ENCODE results near the gene DPY19L3. TPM values are rescaled to one million over a fixed set of nuclear protein-coding genes. Genes with fewer than 3 reads are reported as not detected.
"Not testable (repeated sequence)": the region's sequence is repeated elsewhere in the genome, so short reads cannot be mapped to it uniquely, and the experiment has no call there.

Gene DPY19L3
- total RNA-seq, 2 experiments from 2014 or later, result 13.0 to 13.6 TPM

DNA sequence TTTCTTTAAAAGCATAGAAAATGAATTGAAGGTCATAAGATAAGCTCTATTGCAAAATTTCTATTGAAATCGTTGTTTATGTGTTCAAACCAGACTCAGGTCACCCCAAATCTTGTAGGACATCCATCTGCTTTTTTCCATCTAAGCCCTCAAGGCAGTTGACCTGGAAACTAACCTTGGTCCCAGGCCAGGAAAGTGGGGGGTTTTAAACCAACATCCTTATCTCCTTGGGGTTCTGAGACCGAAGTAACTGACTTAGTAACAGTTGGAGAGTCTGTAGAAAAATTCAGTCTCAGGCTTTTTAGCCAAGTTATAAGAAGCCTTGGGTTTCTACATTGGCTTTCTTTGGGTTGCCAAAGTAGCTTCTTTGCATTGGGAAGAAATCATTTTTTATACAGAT is 36.8 kb upstream of the DPY19L3 start:
- Mint-ChIP-seq H3K9me3 (ENCODE audit: insufficient read depth) (no peaks in the 10 kb centered on the region), H3K4me3 (no peak overlapping the region), H3K27me3 (ENCODE audit: low read depth) (no peaks in the 10 kb centered on the region), H3K4me1 (ENCODE audit: low read depth) (no peaks in the 10 kb centered on the region), H3K27ac (no peak overlapping the region), H3K36me3 (ENCODE audit: low read depth) (peaks cover 82% of the 10 kb centered on the region)
- ChIA-PET POLR2A (interaction anchor here (0.9 to 1.3 kb wide), 2 partner anchors 23 to 37 kb away, joined by 3 to 5 read pairs; partner anchors contain the start of gene DPY19L3), CTCF (no interaction called here)
- DNase-seq (no peak), ATAC-seq (no peak)

DNA sequence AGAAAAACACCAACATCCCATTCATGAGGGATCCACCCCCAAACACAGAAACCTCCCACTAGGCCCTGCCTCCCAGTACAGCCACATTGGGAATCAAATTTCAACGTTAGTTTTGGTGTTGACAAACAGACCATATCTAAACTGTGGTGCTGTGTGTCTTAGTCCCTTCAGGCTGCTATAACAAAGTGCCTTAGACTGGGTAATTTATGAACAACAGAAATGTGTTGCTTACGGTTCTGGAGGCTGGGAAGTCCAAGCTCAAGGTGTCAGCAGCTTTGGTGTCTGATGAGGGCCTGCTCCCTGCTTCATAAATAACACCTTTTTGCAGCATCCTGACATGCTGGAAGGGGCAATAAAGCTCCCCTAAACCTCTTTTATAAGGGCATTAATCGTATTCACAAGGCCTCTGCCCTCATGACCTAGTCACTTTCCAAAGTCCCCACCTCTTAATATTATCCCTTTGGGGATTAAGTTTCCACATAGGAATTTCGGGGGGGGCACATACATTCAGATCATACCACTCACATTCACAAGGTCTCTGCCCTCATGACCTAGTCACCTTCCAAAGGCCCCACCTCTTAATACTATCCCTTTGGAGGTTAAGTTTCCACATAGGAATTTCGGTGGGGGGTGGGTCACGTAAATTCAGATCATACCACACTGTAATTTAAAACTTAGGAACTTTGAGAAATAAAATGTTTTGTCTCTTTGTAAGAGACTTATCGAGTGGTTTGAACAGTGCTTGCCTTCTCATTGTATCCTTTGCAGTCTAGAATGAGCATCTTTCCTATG is 32.6 kb upstream of the DPY19L3 start:
- POLR2A ChIA-PET, result no interaction called here
- H3K36me3 Mint-ChIP-seq (ENCODE audit: low read depth), result peaks cover 64% of the 10 kb centered on the region
- H3K4me1 Mint-ChIP-seq (ENCODE audit: low read depth), result no peaks in the 10 kb centered on the region
- ATAC-seq (no peak), DNase-seq (no peak)
- no peaks in the 10 kb centered on the region for H3K9me3 Mint-ChIP-seq (ENCODE audit: insufficient read depth)
- no peaks in the 10 kb centered on the region for H3K27me3 Mint-ChIP-seq (ENCODE audit: low read depth)
- no peak overlapping the region for H3K4me3 Mint-ChIP-seq
- no peak overlapping the region for H3K27ac Mint-ChIP-seq
- CTCF ChIA-PET, result no interaction called here

DNA sequence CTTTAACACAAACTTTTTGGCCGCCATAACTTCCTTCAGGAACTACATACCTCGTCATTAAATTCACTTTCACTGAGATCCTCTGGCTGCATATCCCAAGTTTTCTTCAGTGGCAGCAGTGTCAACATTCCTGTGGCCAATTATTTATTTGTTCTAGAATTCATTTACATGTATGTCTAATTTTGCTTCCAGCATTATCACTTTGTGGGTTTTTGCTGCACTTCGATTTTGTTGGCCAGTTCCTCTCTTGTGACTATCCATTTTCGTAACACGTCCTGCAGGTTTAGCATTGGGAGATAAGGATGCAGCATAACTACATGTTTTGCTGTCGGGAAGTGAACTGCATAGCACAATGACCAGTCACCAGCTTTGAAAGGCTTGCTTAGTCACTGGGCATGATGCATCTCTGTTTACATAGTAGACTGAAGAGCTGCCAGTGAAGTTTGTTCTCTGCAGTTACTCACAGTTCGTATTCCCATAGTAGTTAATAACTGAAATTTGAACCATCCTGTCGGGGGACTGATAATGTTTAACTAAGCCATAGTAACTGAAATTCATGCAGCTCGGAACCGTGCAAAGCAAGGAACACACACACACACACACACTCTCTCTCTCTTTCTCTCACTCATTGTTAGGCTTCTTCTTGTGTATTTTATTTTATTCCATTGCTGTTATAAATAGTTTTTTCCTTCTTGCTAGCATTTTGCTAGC is 31.8 kb upstream of the DPY19L3 start:
- Mint-ChIP-seq H3K4me3 (no peak overlapping the region), H3K27ac (no peak overlapping the region), H3K36me3 (ENCODE audit: low read depth) (peaks cover 61% of the 10 kb centered on the region), H3K4me1 (ENCODE audit: low read depth) (no peaks in the 10 kb centered on the region), H3K27me3 (ENCODE audit: low read depth) (no peaks in the 10 kb centered on the region), H3K9me3 (ENCODE audit: insufficient read depth) (no peaks in the 10 kb centered on the region)
- ChIA-PET POLR2A (no interaction called here), CTCF (no interaction called here)
- ATAC-seq (no peak), DNase-seq (no peak)

DNA sequence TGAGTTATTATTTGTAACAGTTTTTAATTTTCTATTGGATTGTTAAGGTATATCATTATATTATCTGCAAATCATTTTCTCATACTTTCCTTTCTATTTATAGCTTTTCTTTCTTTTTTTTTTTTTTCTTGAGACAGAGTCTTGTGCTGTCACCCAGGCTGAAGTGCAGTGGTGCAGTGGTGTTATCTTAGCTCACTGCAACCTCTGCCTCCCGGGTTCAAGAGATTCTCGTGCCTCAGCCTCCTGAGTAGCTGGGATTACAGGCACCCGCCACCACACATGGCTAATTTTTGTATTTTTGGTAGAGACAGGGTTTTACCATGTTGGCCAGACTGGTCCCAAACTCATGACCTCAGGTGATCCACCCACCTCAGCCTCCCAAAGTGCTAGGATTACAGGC is 31.2 kb upstream of the DPY19L3 start:
- H3K27ac Mint-ChIP-seq; CTCF ChIA-PET; H3K9me3 Mint-ChIP-seq (ENCODE audit: insufficient read depth); H3K4me3 Mint-ChIP-seq; H3K27me3 Mint-ChIP-seq (ENCODE audit: low read depth); H3K4me1 Mint-ChIP-seq (ENCODE audit: low read depth); DNase-seq; POLR2A ChIA-PET; ATAC-seq: not testable (repeated sequence)
- H3K36me3 Mint-ChIP-seq (ENCODE audit: low read depth), result peaks cover 60% of the 10 kb centered on the region

DNA sequence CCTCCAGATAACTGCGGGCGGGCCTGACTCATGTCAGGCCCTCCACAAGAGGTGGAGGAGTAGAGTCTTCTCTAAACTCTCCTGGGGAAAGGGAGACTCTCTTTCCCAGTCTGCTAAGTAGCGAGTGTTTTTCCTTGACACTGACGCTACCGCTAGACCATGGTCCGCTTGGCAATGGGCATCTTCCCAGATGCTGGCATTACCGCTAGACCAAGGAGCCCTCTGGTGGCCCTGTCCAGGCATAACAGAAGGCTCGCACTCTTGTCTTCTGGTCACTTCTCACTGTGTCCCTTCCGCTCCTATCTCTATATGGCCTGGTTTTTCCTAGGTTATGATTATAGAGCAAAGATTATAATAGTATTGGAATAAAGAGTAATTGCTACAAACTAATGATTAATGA is 28.5 kb upstream of the DPY19L3 start:
- CTCF ChIA-PET; ATAC-seq; POLR2A ChIA-PET; H3K27ac Mint-ChIP-seq; H3K27me3 Mint-ChIP-seq (ENCODE audit: low read depth); DNase-seq; H3K9me3 Mint-ChIP-seq (ENCODE audit: insufficient read depth); H3K4me3 Mint-ChIP-seq; H3K4me1 Mint-ChIP-seq (ENCODE audit: low read depth): not testable (repeated sequence)
- peaks cover 55% of the 10 kb centered on the region for H3K36me3 Mint-ChIP-seq (ENCODE audit: low read depth)

DNA sequence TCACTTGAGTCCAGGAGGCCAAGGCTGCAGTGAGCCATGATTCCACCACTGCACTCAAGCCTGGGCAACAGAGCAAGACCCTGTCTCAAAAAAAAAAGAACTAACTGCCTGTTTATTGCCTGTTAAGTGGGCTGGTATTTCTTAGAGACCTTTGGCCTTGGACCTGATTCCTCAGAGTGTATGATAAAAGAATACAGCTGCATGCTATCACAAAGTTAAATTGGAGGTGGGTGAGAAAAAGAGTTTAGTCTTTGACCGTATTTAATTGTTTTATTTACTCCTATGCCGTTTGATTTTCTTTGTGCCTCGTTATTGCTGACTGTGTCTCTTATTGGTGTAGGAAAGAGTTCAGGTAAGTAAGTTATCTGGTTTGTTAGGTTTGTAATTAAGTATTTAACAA is 25.3 kb upstream of the DPY19L3 start:
- Mint-ChIP-seq H3K27ac (no peak overlapping the region), H3K9me3 (ENCODE audit: insufficient read depth) (no peaks in the 10 kb centered on the region), H3K36me3 (ENCODE audit: low read depth) (peaks cover 44% of the 10 kb centered on the region), H3K4me1 (ENCODE audit: low read depth) (peaks cover 7% of the 10 kb centered on the region), H3K27me3 (ENCODE audit: low read depth) (no peaks in the 10 kb centered on the region), H3K4me3 (no peak overlapping the region)
- no peak for DNase-seq
- no peak for ATAC-seq
- ChIA-PET POLR2A (no interaction called here), CTCF (no interaction called here)

DNA sequence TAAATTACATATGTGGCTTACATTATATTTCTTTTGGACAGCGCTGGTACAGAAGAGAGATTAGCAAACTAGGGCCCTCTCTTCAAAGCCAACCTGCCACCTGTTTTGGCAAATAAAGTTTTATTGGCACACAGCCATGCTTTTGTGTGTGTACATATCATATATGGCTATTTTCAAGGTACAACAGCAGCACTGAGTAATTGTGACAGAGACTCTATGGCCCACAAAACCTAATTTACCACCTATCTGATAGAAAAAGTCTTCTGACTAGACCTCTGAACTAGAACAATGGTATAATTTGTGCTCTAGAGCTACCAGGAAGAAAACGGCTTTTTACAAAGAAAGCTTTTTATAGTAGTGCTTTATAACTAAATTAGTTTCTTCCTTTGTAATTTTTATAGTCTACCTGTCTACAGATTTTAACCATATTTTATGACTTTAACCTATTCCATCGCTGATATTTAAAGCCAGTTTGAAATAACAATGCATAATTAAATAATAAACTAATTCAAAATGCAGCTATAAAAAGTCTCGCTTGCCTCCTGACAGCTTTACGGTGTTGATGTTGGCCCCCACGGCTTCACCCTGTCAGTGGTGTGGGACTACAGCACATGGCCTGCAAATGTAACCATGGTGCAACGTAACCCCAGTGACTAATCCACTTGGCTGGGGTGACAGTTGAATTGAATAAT is 17.7 kb upstream of the DPY19L3 start:
- H3K4me1 Mint-ChIP-seq (ENCODE audit: low read depth), result peaks cover 4% of the 10 kb centered on the region
- no peak for ATAC-seq
- no peaks in the 10 kb centered on the region for H3K27me3 Mint-ChIP-seq (ENCODE audit: low read depth)
- no peak overlapping the region for H3K27ac Mint-ChIP-seq
- ChIA-PET POLR2A (interaction anchor here (0.7 to 1.2 kb wide), 2 partner anchors 17 kb away, joined by 5 to 6 read pairs; partner anchors contain the start of gene DPY19L3), CTCF (interaction anchor here (0.9 to 1.5 kb wide), 2 partner anchors 22 to 30 kb away, joined by 3 to 5 read pairs; no protein-coding TSS in a partner anchor)
- H3K4me3 Mint-ChIP-seq, result no peak overlapping the region
- H3K9me3 Mint-ChIP-seq (ENCODE audit: insufficient read depth), result no peaks in the 10 kb centered on the region
- no peak for DNase-seq
- H3K36me3 Mint-ChIP-seq (ENCODE audit: low read depth), result peaks cover 15% of the 10 kb centered on the region

DNA sequence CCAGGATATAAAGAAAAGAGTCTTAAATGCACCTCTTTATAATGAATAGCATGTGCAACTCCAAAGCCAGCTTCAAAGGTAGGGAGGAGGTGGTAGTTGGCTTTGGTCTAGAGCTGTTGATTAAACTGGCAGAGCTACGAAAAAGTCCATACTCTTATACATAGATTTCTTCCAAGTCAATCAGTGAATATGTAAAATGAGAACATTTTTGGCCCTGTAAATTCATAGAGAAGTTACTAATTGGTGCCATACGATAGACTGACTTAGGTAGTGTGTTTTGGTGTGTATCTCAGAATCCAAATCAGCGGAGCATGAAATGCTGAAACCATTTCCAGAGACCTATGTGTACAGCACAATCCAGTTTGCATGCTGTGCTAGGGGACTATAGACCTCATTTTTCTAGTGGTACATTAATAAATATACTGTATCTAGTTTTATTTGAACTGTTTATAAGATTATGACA is 17.1 kb upstream of the DPY19L3 start:
- Mint-ChIP-seq H3K4me3 (no peak overlapping the region), H3K27me3 (ENCODE audit: low read depth) (no peaks in the 10 kb centered on the region), H3K9me3 (ENCODE audit: insufficient read depth) (no peaks in the 10 kb centered on the region), H3K36me3 (ENCODE audit: low read depth) (peaks cover 11% of the 10 kb centered on the region), H3K27ac (no peak overlapping the region), H3K4me1 (ENCODE audit: low read depth) (peaks cover 2% of the 10 kb centered on the region)
- DNase-seq (no peak), ATAC-seq (no peak)
- ChIA-PET POLR2A (interaction anchor here (0.7 kb wide), 1 partner anchor 17 kb away, joined by 5 read pairs; no protein-coding TSS in a partner anchor), CTCF (no interaction called here)

DNA sequence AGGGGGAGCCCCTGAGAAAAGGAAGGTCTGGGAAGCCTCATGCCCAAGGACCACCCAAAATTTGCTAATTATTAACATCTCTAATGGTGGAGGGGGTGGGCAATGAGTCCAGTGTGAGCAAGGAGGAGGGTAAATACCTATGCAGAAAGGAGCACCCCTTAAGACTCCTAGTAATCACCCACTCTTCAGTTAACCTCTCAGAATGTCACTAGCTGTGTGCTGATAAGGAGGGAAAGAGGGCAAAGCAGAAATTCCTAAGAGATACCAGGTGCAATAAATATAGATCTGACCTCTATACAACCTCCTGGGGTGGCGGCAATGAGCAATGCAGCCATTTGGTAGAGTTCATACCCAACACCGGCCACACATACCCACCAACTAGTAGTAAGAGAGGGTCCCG is 12.7 kb upstream of the DPY19L3 start:
- ChIA-PET POLR2A (no interaction called here), CTCF (no interaction called here)
- Mint-ChIP-seq H3K4me3 (no peak overlapping the region), H3K9me3 (ENCODE audit: insufficient read depth) (no peaks in the 10 kb centered on the region), H3K4me1 (ENCODE audit: low read depth) (peaks cover 2% of the 10 kb centered on the region), H3K27ac (no peak overlapping the region), H3K27me3 (ENCODE audit: low read depth) (no peaks in the 10 kb centered on the region), H3K36me3 (ENCODE audit: low read depth) (peaks cover 3% of the 10 kb centered on the region)
- DNase-seq (no peak), ATAC-seq (no peak)

DNA sequence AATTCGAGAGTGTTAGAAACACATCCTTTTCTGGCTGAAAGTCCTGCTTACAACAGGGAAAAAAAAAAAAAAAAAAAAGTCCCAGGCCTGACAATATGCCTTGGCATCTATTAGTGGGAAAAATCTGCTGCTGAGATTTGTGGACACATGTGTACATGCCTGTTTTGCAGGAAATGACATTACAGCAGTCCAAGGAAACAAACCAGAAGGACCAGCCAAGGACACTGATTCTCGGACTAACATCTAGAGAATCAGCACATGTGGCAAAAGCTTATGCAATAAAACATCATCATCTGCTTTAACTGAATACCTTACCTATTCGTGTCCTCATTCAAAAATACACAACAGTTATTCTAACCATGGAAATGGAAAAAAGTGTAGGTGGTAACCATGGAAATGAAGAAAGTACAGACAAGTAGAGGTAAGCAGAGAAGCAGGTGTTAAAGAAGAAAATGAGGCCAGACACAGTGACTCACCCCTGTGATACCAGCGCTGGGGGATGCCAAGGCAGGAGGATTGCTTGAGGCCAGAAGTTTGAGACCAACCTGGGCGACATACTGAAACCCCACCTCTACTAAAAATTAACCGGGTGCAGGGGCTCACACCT is 9.4 kb upstream of the DPY19L3 start:
- H3K4me1 Mint-ChIP-seq (ENCODE audit: low read depth), result peaks cover 2% of the 10 kb centered on the region
- H3K4me3 Mint-ChIP-seq, result no peak overlapping the region
- DNase-seq (no peak), ATAC-seq (peak; percentile 44)
- H3K36me3 Mint-ChIP-seq (ENCODE audit: low read depth), result no peaks in the 10 kb centered on the region
- no peaks in the 10 kb centered on the region for H3K27me3 Mint-ChIP-seq (ENCODE audit: low read depth)
- CTCF ChIA-PET, result no interaction called here
- H3K9me3 Mint-ChIP-seq (ENCODE audit: insufficient read depth), result no peaks in the 10 kb centered on the region
- H3K27ac Mint-ChIP-seq, result no peak overlapping the region
- POLR2A ChIA-PET, result interaction anchor here (0.7 to 1.7 kb wide), 2 partner anchors 8 to 9 kb away, joined by 4 to 7 read pairs; partner anchors contain the start of gene DPY19L3

DNA sequence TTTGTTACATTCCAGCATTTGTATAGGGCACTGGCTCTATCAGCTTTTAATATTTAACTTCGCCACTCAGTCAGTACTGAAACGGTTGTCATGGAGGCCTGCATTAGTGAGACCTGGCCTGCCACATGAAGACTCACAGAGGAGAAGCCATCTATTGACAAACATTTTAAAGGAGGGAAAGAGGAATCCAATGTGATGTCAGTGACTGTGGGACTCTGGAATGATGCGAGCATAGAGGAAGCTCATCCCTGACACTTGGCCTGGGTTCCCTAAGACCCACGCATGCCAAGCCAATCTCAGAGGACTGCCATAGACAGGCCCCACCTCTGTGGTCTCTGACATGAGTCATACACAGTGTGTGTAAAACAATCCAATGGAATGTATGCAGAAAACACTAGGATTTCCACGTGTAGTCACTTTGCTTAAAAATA is 7.9 kb upstream of the DPY19L3 start:
- ChIA-PET CTCF (no interaction called here), POLR2A (no interaction called here)
- no peak for DNase-seq
- Mint-ChIP-seq H3K27me3 (ENCODE audit: low read depth) (no peaks in the 10 kb centered on the region), H3K9me3 (ENCODE audit: insufficient read depth) (no peaks in the 10 kb centered on the region), H3K27ac (no peak overlapping the region), H3K36me3 (ENCODE audit: low read depth) (no peaks in the 10 kb centered on the region), H3K4me1 (ENCODE audit: low read depth) (no peaks in the 10 kb centered on the region), H3K4me3 (no peak overlapping the region)
- no peak for ATAC-seq

All from activated CD8-positive, alpha-beta T cell treated with anti-CD3 and anti-CD28 coated beads, Interleukin-2, amount 10 ng/mL, durations not matched to agents 7 days and 5 days (primary cell).